ENCODE results near the gene TAX1BP3. TPM values are rescaled to one million over a fixed set of nuclear protein-coding genes. Genes with fewer than 3 reads are reported as not detected.

The TAX1BP3 gene
- total and polyA plus RNA-seq, 9 of the 15 experiments (the other 6 are each of a cell fraction or from before 2014, with no cell fraction given): 0.99 to 14.5 (median 6.2) TPM

DNA sequence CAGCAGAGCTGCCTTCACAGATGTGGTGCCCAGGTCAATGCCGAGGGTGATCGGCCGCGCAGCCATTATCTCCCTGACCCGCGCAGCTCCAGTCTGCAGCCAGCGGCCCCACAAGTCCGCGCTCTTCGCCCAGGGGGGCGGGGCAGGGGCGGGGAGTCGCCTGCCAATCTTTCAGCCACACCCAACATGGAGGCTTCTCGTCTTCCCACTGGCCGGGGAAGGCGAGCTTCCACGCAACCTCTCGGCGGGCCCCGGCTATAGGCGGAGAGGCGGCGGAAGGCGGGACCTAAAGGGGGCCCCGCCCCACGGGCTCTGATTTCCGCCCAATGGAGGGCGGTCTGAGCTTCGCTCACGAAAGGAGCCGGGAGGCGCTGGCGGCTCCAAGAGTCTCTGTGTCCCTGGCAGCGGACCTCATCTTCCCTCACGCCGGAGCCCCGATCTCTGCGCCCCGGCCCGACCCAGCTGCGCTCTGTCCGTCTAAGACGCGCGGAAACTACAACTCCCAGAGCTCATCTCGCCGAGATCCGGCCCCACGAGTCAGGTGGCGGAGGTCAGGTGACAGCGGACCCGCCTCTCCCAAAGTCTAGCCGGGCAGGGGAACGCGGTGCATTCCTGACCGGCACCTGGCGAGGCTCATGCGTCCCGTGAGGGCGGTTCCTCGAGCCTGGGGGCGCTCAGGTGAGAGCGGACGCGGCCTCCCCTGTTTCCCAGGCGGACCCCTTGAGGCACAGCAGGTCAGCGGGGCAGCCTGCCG lies 32.0 kb downstream of the TAX1BP3 start, which contains the start of the genes CTNS and SHPK (continued):
- TF ChIP-seq, protein P1, sequence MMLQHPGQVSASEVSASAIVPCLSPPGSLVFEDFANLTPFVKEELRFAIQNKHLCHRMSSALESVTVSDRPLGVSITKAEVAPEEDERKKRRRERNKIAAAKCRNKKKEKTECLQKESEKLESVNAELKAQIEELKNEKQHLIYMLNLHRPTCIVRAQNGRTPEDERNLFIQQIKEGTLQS (IDR thresholded peaks at IDR 0.05): no peak
- TF ChIP-seq, protein P1 (CRISPR knock-in tag; conservative IDR thresholded peaks at IDR 0.05): no peak
- TF ChIP-seq, protein P2, sequence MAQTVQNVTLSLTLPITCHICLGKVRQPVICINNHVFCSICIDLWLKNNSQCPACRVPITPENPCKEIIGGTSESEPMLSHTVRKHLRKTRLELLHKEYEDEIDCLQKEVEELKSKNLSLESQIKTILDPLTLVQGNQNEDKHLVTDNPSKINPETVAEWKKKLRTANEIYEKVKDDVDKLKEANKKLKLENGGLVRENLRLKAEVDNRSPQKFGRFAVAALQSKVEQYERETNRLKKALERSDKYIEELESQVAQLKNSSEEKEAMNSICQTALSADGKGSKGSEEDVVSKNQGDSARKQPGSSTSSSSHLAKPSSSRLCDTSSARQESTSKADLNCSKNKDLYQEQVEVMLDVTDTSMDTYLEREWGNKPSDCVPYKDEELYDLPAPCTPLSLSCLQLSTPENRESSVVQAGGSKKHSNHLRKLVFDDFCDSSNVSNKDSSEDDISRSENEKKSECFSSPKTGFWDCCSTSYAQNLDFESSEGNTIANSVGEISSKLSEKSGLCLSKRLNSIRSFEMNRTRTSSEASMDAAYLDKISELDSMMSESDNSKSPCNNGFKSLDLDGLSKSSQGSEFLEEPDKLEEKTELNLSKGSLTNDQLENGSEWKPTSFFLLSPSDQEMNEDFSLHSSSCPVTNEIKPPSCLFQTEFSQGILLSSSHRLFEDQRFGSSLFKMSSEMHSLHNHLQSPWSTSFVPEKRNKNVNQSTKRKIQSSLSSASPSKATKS (CRISPR knock-in tag; IDR thresholded peaks at IDR 0.05): no peak
- TF ChIP-seq ZNF79 (CRISPR knock-in tag; IDR thresholded peaks at IDR 0.05; ENCODE audit: low read depth): no peak
- TF ChIP-seq ZNF316 (IDR thresholded peaks at IDR 0.05): no peak
- TF ChIP-seq ZNF165 (CRISPR knock-in tag; IDR thresholded peaks at IDR 0.05; ENCODE audit: borderline replicate concordance): no peak
- TF ChIP-seq, protein P3, sequence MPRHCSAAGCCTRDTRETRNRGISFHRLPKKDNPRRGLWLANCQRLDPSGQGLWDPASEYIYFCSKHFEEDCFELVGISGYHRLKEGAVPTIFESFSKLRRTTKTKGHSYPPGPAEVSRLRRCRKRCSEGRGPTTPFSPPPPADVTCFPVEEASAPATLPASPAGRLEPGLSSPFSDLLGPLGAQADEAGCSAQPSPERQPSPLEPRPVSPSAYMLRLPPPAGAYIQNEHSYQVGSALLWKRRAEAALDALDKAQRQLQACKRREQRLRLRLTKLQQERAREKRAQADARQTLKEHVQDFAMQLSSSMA (CRISPR knock-in tag; IDR thresholded peaks at IDR 0.05): no peak
- TF ChIP-seq XRCC4 (IDR thresholded peaks at IDR 0.05; ENCODE audit: extremely low read depth, insufficient read depth, insufficient read length): no peak
- TF ChIP-seq, protein P4, sequence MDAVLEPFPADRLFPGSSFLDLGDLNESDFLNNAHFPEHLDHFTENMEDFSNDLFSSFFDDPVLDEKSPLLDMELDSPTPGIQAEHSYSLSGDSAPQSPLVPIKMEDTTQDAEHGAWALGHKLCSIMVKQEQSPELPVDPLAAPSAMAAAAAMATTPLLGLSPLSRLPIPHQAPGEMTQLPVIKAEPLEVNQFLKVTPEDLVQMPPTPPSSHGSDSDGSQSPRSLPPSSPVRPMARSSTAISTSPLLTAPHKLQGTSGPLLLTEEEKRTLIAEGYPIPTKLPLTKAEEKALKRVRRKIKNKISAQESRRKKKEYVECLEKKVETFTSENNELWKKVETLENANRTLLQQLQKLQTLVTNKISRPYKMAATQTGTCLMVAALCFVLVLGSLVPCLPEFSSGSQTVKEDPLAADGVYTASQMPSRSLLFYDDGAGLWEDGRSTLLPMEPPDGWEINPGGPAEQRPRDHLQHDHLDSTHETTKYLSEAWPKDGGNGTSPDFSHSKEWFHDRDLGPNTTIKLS (IDR thresholded peaks at IDR 0.05; ENCODE audit: borderline replicate concordance, low read depth): peak; percentile 84
- TF ChIP-seq POU5F1 (IDR thresholded peaks at IDR 0.05; ENCODE audit: borderline replicate concordance, low read depth, low read length, partially characterized antibody): no peak
- TF ChIP-seq ZNF76 (CRISPR knock-in tag; IDR thresholded peaks at IDR 0.05; ENCODE audit: borderline replicate concordance): no peak
- TF ChIP-seq, protein P5, sequence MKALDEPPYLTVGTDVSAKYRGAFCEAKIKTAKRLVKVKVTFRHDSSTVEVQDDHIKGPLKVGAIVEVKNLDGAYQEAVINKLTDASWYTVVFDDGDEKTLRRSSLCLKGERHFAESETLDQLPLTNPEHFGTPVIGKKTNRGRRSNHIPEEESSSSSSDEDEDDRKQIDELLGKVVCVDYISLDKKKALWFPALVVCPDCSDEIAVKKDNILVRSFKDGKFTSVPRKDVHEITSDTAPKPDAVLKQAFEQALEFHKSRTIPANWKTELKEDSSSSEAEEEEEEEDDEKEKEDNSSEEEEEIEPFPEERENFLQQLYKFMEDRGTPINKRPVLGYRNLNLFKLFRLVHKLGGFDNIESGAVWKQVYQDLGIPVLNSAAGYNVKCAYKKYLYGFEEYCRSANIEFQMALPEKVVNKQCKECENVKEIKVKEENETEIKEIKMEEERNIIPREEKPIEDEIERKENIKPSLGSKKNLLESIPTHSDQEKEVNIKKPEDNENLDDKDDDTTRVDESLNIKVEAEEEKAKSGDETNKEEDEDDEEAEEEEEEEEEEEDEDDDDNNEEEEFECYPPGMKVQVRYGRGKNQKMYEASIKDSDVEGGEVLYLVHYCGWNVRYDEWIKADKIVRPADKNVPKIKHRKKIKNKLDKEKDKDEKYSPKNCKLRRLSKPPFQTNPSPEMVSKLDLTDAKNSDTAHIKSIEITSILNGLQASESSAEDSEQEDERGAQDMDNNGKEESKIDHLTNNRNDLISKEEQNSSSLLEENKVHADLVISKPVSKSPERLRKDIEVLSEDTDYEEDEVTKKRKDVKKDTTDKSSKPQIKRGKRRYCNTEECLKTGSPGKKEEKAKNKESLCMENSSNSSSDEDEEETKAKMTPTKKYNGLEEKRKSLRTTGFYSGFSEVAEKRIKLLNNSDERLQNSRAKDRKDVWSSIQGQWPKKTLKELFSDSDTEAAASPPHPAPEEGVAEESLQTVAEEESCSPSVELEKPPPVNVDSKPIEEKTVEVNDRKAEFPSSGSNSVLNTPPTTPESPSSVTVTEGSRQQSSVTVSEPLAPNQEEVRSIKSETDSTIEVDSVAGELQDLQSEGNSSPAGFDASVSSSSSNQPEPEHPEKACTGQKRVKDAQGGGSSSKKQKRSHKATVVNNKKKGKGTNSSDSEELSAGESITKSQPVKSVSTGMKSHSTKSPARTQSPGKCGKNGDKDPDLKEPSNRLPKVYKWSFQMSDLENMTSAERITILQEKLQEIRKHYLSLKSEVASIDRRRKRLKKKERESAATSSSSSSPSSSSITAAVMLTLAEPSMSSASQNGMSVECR (CRISPR knock-in tag; IDR thresholded peaks at IDR 0.05): peak; percentile 97
- TF ChIP-seq, protein P6, sequence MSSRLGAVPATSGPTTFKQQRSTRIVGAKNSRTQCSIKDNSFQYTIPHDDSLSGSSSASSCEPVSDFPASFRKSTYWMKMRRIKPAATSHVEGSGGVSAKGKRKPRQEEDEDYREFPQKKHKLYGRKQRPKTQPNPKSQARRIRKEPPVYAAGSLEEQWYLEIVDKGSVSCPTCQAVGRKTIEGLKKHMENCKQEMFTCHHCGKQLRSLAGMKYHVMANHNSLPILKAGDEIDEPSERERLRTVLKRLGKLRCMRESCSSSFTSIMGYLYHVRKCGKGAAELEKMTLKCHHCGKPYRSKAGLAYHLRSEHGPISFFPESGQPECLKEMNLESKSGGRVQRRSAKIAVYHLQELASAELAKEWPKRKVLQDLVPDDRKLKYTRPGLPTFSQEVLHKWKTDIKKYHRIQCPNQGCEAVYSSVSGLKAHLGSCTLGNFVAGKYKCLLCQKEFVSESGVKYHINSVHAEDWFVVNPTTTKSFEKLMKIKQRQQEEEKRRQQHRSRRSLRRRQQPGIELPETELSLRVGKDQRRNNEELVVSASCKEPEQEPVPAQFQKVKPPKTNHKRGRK (tag; IDR thresholded peaks at IDR 0.05): no peak
- TF ChIP-seq SIN3B (IDR thresholded peaks at IDR 0.05; ENCODE audit: low read depth): peak; percentile 83

Data from K562 (cell line).